GM23338 (cell line): ENCODE results near the gene BCAP29. TPM values are rescaled to one million over a fixed set of nuclear protein-coding genes. Genes with fewer than 3 reads are reported as not detected.

ENCODE experiments used
- ATAC-seq: fragments of 200-7000 bp; cut with Tn5 transposase; 3 replicates; pipeline ENCODE4 v1.9.1; 2020
- DNase-seq: peaks from one replicate; pipeline ENCODE4 v3.0.0-alpha.2; 2015; ENCODE audit warnings: low spot score
- H2AFZ ChIP-seq: fragments of 200-600 bp; sonication (generic); 2 replicates; pipeline ENCODE4 v1.8.0; 2016; ENCODE audit warnings: antibody characterized with exemption, mild to moderate bottlenecking, moderate library complexity
- H3F3A ChIP-seq: fragments of 200-600 bp; sonication (generic); replicated peaks from 2 replicates; pipeline ENCODE4 v1.8.0; 2017; ENCODE audit warnings: antibody characterized with exemption, mixed run types, low read depth
- H3K27ac ChIP-seq: fragments of 200-600 bp; sonication (generic); 2 replicates; pipeline ENCODE4 v1.6.1; 2016; ENCODE audit warnings: low read depth
- H3K27me3 ChIP-seq: fragments of 200-600 bp; sonication (generic); 2 replicates; pipeline ENCODE4 v1.8.0; 2016; ENCODE audit warnings: mild to moderate bottlenecking, mixed run types, moderate library complexity; ENCODE audit not compliant: insufficient read depth
- H3K36me3 ChIP-seq: fragments of 200-600 bp; sonication (generic); 2 replicates; pipeline ENCODE4 v1.8.0; 2016; ENCODE audit warnings: mild to moderate bottlenecking; ENCODE audit not compliant: insufficient read depth
- H3K4me1 ChIP-seq: fragments of 200-600 bp; sonication (generic); 2 replicates; pipeline ENCODE4 v1.8.0; 2016; ENCODE audit warnings: mild to moderate bottlenecking, moderate library complexity; ENCODE audit not compliant: insufficient read depth
- H3K4me2 ChIP-seq: fragments of 200-600 bp; sonication (generic); 2 replicates; pipeline ENCODE4 v1.7.1; 2017; ENCODE audit warnings: mixed run types
- H3K4me3 ChIP-seq: fragments of 200-600 bp; sonication (generic); 2 replicates; pipeline ENCODE4 v1.6.1; 2016; ENCODE audit warnings: mixed run types
- H3K79me2 ChIP-seq: fragments of 200-600 bp; sonication (generic); replicated peaks from 2 replicates; pipeline ENCODE4 v1.8.0; 2017; ENCODE audit warnings: mild to moderate bottlenecking; ENCODE audit not compliant: insufficient read depth
- H3K9me2 ChIP-seq: fragments of 200-600 bp; sonication (generic); 2 replicates; pipeline ENCODE4 v1.8.0; 2017; ENCODE audit not compliant: insufficient read depth
- H4K20me1 ChIP-seq: fragments of 200-600 bp; sonication (generic); replicated peaks from 2 replicates; pipeline ENCODE4 v1.8.0; 2017; ENCODE audit warnings: mild to moderate bottlenecking; ENCODE audit not compliant: insufficient read depth
- H3K27ac Mint-ChIP-seq: 2 replicates; pipeline ENCODE4 v1.8.0; 2020; ENCODE audit warnings: inconsistent platforms, mild to moderate bottlenecking, moderate library complexity, mixed read lengths
- H3K27me3 Mint-ChIP-seq: 3 replicates; pipeline ENCODE4 v1.8.0; 2022; ENCODE audit warnings: low read depth, mild to moderate bottlenecking, moderate library complexity, mixed read lengths, inconsistent platforms; ENCODE audit not compliant: insufficient read depth, poor library complexity
- H3K36me3 Mint-ChIP-seq: 3 replicates; pipeline ENCODE4 v1.8.0; 2021; ENCODE audit warnings: low read depth, mild to moderate bottlenecking, inconsistent platforms, moderate library complexity, mixed read lengths
- H3K4me1 Mint-ChIP-seq: 3 replicates; pipeline ENCODE4 v1.8.0; 2020; ENCODE audit warnings: mild to moderate bottlenecking, inconsistent platforms, mixed read lengths
- H3K4me3 Mint-ChIP-seq: 3 replicates; pipeline ENCODE4 v1.8.0; 2021; ENCODE audit warnings: moderate library complexity, mild to moderate bottlenecking, inconsistent platforms, mixed read lengths
- H3K9me3 Mint-ChIP-seq: 3 replicates; pipeline ENCODE4 v1.8.0; 2020; ENCODE audit warnings: moderate library complexity, mild to moderate bottlenecking, inconsistent platforms, mixed read lengths
- CREB1 ChIP-seq: fragments of 250-450 bp; sonication (Bioruptor Pico); IDR thresholded peaks from 2 replicates; pipeline ENCODE4 v1.5.0; 2020; ENCODE audit warnings: low read depth, mild to moderate bottlenecking, moderate library complexity
- ETS1 ChIP-seq: IDR thresholded peaks from 2 replicates; pipeline ENCODE4 v1.6.1; 2016; ENCODE audit warnings: antibody characterized with exemption
- EZH2 ChIP-seq: fragments of 200-600 bp; sonication (generic); IDR thresholded peaks from one replicate; pipeline ENCODE4 v1.8.0; 2017; ENCODE audit warnings: antibody characterized with exemption, mild to moderate bottlenecking, low read depth; ENCODE audit not compliant: unreplicated experiment
- EZH2phosphoT487 ChIP-seq: fragments of 200-600 bp; sonication (generic); IDR thresholded peaks from one replicate; pipeline ENCODE4 v1.8.1; 2018; ENCODE audit warnings: antibody characterized with exemption; ENCODE audit not compliant: unreplicated experiment
- JUNB ChIP-seq: IDR thresholded peaks from one replicate; pipeline ENCODE4 v1.6.1; 2016; ENCODE audit warnings: antibody characterized with exemption; ENCODE audit not compliant: unreplicated experiment
- NANOG ChIP-seq: IDR thresholded peaks from 2 replicates; pipeline ENCODE4 v1.6.1; 2016; ENCODE audit warnings: antibody characterized with exemption, borderline replicate concordance
- POLR2AphosphoS5 ChIP-seq: IDR thresholded peaks from 2 replicates; pipeline ENCODE4 v1.6.1; 2016; ENCODE audit warnings: antibody characterized with exemption, low read depth
- STAT1 ChIP-seq: IDR thresholded peaks from one replicate; pipeline ENCODE4 v1.6.1; 2016; ENCODE audit warnings: antibody characterized with exemption; ENCODE audit not compliant: unreplicated experiment
- ZNF114 ChIP-seq: fragments of 250-450 bp; sonication (Bioruptor Pico); IDR thresholded peaks from 2 replicates; pipeline ENCODE4 v1.5.0; 2020; ENCODE audit warnings: mild to moderate bottlenecking, moderate library complexity
- ZNF331 ChIP-seq: fragments of 250-450 bp; sonication (Bioruptor Pico); IDR thresholded peaks from 2 replicates; pipeline ENCODE4 v1.5.0; 2020; ENCODE audit warnings: low read depth, mild to moderate bottlenecking, moderate library complexity
- polyA plus RNA-seq: library from polyadenylated mRNA; unstranded; fragments of >200 nt; fragmentation: Nextera tagmentation; extraction: Ambion mirVana; gene quantifications from 2 replicates; pipeline ENCODE4 v1.2.1, GENCODE V29; 2016
- total RNA-seq: library from RNA; depleted of rRNA; stranded (reverse); fragments of >200 nt; shearing (Covaris generic); gene quantifications from 2 replicates; pipeline ENCODE4 v1.2.3, GENCODE V29; 2014
- TF ChIP-seq, protein P1 (sequence below), 2 experiments: fragments of 200-600 bp in 1 of 2; sonication (generic) in 1 of 2; conservative IDR thresholded peaks; 2 replicates each; pipeline versions ENCODE4 v1.5.1 to v1.6.1; 2016 to 2017; ENCODE audit warnings: antibody characterized with exemption in 2 of 2, low read depth in 2 of 2, mild to moderate bottlenecking in 2 of 2, moderate library complexity in 1 of 2
- TF ChIP-seq, protein P2 (sequence below): IDR thresholded peaks from one replicate; pipeline ENCODE4 v1.6.1; 2018; ENCODE audit warnings: antibody characterized with exemption; ENCODE audit not compliant: unreplicated experiment
- TF ChIP-seq, protein P3 (sequence below): fragments of 250-450 bp; sonication (Bioruptor Pico); IDR thresholded peaks from 2 replicates; pipeline ENCODE4 v1.5.0; 2020; ENCODE audit warnings: mild to moderate bottlenecking, moderate library complexity

BCAP29 gene
- total and polyA plus RNA-seq, 2 experiments from 2014 or later, result 18.4 to 24.0 TPM

DNA sequence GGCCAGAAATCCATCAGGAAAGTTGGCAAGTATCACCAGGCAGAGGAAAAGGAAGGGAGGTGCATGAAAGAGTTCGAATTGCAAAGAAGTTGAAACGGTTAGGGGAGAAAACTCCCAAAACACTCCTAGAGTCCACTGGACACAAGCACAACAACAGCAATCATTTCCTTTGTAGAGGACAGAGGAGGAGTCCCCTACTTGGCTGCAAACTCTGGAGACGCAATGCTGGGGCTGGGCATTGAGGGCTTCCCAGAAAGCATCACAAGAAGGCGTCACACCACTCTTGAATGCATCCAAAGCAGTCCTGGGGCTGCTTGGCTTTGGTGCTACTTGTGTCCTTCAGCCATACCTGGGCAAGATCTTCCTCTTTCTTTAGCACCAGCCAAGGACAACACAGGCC is 62.5 kb downstream of the BCAP29 start:
- Histone ChIP-seq H3K4me2 (no peak overlapping the region), H3F3A (no peaks in the 10 kb centered on the region), H3K27ac (no peak overlapping the region), H3K4me3 (no peak overlapping the region), H3K36me3 (no peaks in the 10 kb centered on the region), H4K20me1 (no peaks in the 10 kb centered on the region), H2AFZ (peak overlapping the region; percentile 72; the same call in 1 of the 2 replicates), H3K9me2 (no peaks in the 10 kb centered on the region), H3K4me1 (0 out of 2 replicates have a peak, but pooled peaks cover 7% of the 10 kb centered on the region), H3K79me2 (no peaks in the 10 kb centered on the region), H3K27me3 (no peaks in the 10 kb centered on the region)
- TF ChIP-seq ZNF114 (no peak), EZH2phosphoT487 (no peak), POLR2AphosphoS5 (no peak), ETS1 (no peak), NANOG (no peak), ZNF331 (no peak), EZH2 (no peak), JUNB (no peak), STAT1 (no peak), CREB1 (no peak)
- TF ChIP-seq, protein P1, sequence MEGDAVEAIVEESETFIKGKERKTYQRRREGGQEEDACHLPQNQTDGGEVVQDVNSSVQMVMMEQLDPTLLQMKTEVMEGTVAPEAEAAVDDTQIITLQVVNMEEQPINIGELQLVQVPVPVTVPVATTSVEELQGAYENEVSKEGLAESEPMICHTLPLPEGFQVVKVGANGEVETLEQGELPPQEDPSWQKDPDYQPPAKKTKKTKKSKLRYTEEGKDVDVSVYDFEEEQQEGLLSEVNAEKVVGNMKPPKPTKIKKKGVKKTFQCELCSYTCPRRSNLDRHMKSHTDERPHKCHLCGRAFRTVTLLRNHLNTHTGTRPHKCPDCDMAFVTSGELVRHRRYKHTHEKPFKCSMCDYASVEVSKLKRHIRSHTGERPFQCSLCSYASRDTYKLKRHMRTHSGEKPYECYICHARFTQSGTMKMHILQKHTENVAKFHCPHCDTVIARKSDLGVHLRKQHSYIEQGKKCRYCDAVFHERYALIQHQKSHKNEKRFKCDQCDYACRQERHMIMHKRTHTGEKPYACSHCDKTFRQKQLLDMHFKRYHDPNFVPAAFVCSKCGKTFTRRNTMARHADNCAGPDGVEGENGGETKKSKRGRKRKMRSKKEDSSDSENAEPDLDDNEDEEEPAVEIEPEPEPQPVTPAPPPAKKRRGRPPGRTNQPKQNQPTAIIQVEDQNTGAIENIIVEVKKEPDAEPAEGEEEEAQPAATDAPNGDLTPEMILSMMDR (conservative IDR thresholded peaks at IDR 0.05; ENCODE audit: low read depth in 2 of 2), result no peak
- TF ChIP-seq, protein P2, sequence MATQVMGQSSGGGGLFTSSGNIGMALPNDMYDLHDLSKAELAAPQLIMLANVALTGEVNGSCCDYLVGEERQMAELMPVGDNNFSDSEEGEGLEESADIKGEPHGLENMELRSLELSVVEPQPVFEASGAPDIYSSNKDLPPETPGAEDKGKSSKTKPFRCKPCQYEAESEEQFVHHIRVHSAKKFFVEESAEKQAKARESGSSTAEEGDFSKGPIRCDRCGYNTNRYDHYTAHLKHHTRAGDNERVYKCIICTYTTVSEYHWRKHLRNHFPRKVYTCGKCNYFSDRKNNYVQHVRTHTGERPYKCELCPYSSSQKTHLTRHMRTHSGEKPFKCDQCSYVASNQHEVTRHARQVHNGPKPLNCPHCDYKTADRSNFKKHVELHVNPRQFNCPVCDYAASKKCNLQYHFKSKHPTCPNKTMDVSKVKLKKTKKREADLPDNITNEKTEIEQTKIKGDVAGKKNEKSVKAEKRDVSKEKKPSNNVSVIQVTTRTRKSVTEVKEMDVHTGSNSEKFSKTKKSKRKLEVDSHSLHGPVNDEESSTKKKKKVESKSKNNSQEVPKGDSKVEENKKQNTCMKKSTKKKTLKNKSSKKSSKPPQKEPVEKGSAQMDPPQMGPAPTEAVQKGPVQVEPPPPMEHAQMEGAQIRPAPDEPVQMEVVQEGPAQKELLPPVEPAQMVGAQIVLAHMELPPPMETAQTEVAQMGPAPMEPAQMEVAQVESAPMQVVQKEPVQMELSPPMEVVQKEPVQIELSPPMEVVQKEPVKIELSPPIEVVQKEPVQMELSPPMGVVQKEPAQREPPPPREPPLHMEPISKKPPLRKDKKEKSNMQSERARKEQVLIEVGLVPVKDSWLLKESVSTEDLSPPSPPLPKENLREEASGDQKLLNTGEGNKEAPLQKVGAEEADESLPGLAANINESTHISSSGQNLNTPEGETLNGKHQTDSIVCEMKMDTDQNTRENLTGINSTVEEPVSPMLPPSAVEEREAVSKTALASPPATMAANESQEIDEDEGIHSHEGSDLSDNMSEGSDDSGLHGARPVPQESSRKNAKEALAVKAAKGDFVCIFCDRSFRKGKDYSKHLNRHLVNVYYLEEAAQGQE, result no peak
- TF ChIP-seq, protein P3, sequence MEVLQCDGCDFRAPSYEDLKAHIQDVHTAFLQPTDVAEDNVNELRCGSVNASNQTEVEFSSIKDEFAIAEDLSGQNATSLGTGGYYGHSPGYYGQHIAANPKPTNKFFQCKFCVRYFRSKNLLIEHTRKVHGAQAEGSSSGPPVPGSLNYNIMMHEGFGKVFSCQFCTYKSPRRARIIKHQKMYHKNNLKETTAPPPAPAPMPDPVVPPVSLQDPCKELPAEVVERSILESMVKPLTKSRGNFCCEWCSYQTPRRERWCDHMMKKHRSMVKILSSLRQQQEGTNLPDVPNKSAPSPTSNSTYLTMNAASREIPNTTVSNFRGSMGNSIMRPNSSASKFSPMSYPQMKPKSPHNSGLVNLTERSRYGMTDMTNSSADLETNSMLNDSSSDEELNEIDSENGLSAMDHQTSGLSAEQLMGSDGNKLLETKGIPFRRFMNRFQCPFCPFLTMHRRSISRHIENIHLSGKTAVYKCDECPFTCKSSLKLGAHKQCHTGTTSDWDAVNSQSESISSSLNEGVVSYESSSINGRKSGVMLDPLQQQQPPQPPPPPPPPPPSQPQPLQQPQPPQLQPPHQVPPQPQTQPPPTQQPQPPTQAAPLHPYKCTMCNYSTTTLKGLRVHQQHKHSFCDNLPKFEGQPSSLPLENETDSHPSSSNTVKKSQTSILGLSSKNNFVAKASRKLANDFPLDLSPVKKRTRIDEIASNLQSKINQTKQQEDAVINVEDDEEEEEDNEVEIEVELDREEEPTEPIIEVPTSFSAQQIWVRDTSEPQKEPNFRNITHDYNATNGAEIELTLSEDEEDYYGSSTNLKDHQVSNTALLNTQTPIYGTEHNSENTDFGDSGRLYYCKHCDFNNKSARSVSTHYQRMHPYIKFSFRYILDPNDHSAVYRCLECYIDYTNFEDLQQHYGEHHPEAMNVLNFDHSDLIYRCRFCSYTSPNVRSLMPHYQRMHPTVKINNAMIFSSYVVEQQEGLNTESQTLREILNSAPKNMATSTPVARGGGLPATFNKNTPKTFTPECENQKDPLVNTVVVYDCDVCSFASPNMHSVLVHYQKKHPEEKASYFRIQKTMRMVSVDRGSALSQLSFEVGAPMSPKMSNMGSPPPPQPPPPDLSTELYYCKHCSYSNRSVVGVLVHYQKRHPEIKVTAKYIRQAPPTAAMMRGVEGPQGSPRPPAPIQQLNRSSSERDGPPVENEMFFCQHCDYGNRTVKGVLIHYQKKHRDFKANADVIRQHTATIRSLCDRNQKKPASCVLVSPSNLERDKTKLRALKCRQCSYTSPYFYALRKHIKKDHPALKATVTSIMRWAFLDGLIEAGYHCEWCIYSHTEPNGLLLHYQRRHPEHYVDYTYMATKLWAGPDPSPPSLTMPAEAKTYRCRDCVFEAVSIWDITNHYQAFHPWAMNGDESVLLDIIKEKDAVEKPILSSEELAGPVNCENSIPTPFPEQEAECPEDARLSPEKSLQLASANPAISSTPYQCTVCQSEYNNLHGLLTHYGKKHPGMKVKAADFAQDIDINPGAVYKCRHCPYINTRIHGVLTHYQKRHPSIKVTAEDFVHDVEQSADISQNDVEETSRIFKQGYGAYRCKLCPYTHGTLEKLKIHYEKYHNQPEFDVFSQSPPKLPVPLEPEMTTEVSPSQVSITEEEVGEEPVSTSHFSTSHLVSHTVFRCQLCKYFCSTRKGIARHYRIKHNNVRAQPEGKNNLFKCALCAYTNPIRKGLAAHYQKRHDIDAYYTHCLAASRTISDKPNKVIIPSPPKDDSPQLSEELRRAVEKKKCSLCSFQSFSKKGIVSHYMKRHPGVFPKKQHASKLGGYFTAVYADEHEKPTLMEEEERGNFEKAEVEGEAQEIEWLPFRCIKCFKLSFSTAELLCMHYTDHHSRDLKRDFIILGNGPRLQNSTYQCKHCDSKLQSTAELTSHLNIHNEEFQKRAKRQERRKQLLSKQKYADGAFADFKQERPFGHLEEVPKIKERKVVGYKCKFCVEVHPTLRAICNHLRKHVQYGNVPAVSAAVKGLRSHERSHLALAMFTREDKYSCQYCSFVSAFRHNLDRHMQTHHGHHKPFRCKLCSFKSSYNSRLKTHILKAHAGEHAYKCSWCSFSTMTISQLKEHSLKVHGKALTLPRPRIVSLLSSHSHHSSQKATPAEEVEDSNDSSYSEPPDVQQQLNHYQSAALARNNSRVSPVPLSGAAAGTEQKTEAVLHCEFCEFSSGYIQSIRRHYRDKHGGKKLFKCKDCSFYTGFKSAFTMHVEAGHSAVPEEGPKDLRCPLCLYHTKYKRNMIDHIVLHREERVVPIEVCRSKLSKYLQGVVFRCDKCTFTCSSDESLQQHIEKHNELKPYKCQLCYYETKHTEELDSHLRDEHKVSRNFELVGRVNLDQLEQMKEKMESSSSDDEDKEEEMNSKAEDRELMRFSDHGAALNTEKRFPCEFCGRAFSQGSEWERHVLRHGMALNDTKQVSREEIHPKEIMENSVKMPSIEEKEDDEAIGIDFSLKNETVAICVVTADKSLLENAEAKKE, result no peak
- H3K4me1 Mint-ChIP-seq, result peaks cover 3% of the 10 kb centered on the region; the same call in 1 of the 3 replicates
- H3K36me3 Mint-ChIP-seq, result no peaks in the 10 kb centered on the region
- H3K4me3 Mint-ChIP-seq, result no peak overlapping the region
- H3K27ac Mint-ChIP-seq, result no peak overlapping the region
- no peak for DNase-seq
- H3K27me3 Mint-ChIP-seq, result peaks cover 2% of the 10 kb centered on the region
- peaks cover 3% of the 10 kb centered on the region; the same call in 1 of the 3 replicates for H3K9me3 Mint-ChIP-seq
- no peak for ATAC-seq
